Measurements from ENCODE around the gene ANTXR1.

ANTXR1 gene

GRCh38 chr2:69168950-69169654, 156.1 kb downstream of the ANTXR1 start:
- no peak for ATAC-seq
- TF ChIP-seq ZNF70 (CRISPR knock-in tag; IDR thresholded peaks at IDR 0.05) (no peak), TSHZ2 (CRISPR knock-in tag; IDR thresholded peaks at IDR 0.05) (no peak), ZFP3 (CRISPR knock-in tag; IDR thresholded peaks at IDR 0.05) (no peak), CSDC2 (CRISPR knock-in tag; IDR thresholded peaks at IDR 0.05) (no peak), CREB5 (CRISPR knock-in tag; IDR thresholded peaks at IDR 0.05; ENCODE audit: low read depth) (no peak), ESRRG (CRISPR knock-in tag; IDR thresholded peaks at IDR 0.05) (no peak), TCF4 (CRISPR knock-in tag; IDR thresholded peaks at IDR 0.05; ENCODE audit: borderline replicate concordance) (no peak), ZNF565 (CRISPR knock-in tag; conservative IDR thresholded peaks at IDR 0.05; ENCODE audit: low read depth) (no peak), ZNF8 (CRISPR knock-in tag; IDR thresholded peaks at IDR 0.05) (no peak), PATZ1 (CRISPR knock-in tag; IDR thresholded peaks at IDR 0.05; ENCODE audit: borderline replicate concordance) (no peak), TOX (CRISPR knock-in tag; IDR thresholded peaks at IDR 0.05; ENCODE audit: borderline replicate concordance) (no peak), RARB (CRISPR knock-in tag; IDR thresholded peaks at IDR 0.05) (no peak), ZFP30 (CRISPR knock-in tag; IDR thresholded peaks at IDR 0.05) (no peak), PPARA (CRISPR knock-in tag; IDR thresholded peaks at IDR 0.05; ENCODE audit: borderline replicate concordance) (no peak), ISL1 (CRISPR knock-in tag; IDR thresholded peaks at IDR 0.05) (no peak), ARNTL (CRISPR knock-in tag; IDR thresholded peaks at IDR 0.05; ENCODE audit: borderline replicate concordance, low read depth) (no peak)

- ATAC-seq, result peak; percentile 37
Observed at GRCh38 chr2:69169655-69170389, 156.8 kb downstream of the ANTXR1 start.

More at GRCh38 chr2:69169655-69170389, 156.8 kb downstream of the ANTXR1 start:
- TF ChIP-seq TCF4 (CRISPR knock-in tag; IDR thresholded peaks at IDR 0.05; ENCODE audit: borderline replicate concordance), result no peak
- TF ChIP-seq POU6F1 (CRISPR knock-in tag; IDR thresholded peaks at IDR 0.05; ENCODE audit: borderline replicate concordance, low read depth), result no peak
- no peak for TF ChIP-seq ISL1 (CRISPR knock-in tag; IDR thresholded peaks at IDR 0.05)
- no peak for TF ChIP-seq ZNF70 (CRISPR knock-in tag; IDR thresholded peaks at IDR 0.05)
- no peak for TF ChIP-seq ZFP30 (CRISPR knock-in tag; IDR thresholded peaks at IDR 0.05)
- TF ChIP-seq CSRNP3 (CRISPR knock-in tag; IDR thresholded peaks at IDR 0.05), result no peak
- no peak for TF ChIP-seq CSDC2 (CRISPR knock-in tag; IDR thresholded peaks at IDR 0.05)
- TF ChIP-seq SNAI2 (CRISPR knock-in tag; IDR thresholded peaks at IDR 0.05), result no peak
- no peak for TF ChIP-seq GLIS3 (CRISPR knock-in tag; IDR thresholded peaks at IDR 0.05)
- no peak for TF ChIP-seq ESRRG (CRISPR knock-in tag; IDR thresholded peaks at IDR 0.05)
- no peak for TF ChIP-seq ZNF565 (CRISPR knock-in tag; conservative IDR thresholded peaks at IDR 0.05; ENCODE audit: low read depth)
- TF ChIP-seq TOX (CRISPR knock-in tag; IDR thresholded peaks at IDR 0.05; ENCODE audit: borderline replicate concordance), result no peak
- no peak for TF ChIP-seq RARB (CRISPR knock-in tag; IDR thresholded peaks at IDR 0.05)
- no peak for TF ChIP-seq ZFP3 (CRISPR knock-in tag; IDR thresholded peaks at IDR 0.05)
- TF ChIP-seq OSR1 (CRISPR knock-in tag; IDR thresholded peaks at IDR 0.05), result no peak
